WTC11 (cell line): Measurements from ENCODE around the gene TRAPPC3L.

ENCODE experiments used
- CREM ChIP-seq: sonication (generic); formaldehyde crosslinking; IDR thresholded peaks from 2 replicates; pipeline ENCODE4 v1.8.1; 2022; ENCODE audit warnings: mild to moderate bottlenecking, missing genetic modification reagents, moderate library complexity
- CTCF ChIP-seq: fragments of 200-600 bp; IDR thresholded peaks from 2 replicates; pipeline ENCODE4 v1.8.0; 2022; ENCODE audit warnings: antibody characterized with exemption
- E2F4 ChIP-seq: sonication (generic); formaldehyde crosslinking; IDR thresholded peaks from 2 replicates; pipeline ENCODE4 v1.8.1; 2022; ENCODE audit warnings: low read depth, mild to moderate bottlenecking, moderate library complexity, missing genetic modification reagents, borderline replicate concordance
- FOXP4 ChIP-seq: sonication (generic); formaldehyde crosslinking; IDR thresholded peaks from 2 replicates; pipeline ENCODE4 v1.8.0; 2022; ENCODE audit warnings: mild to moderate bottlenecking, missing genetic modification reagents
- JUN ChIP-seq: sonication (generic); formaldehyde crosslinking; IDR thresholded peaks from 2 replicates; pipeline ENCODE4 v1.8.0; 2023; ENCODE audit warnings: mild to moderate bottlenecking, missing genetic modification reagents
- MAX ChIP-seq: sonication (generic); formaldehyde crosslinking; IDR thresholded peaks from 2 replicates; pipeline ENCODE4 v1.8.0; 2022; ENCODE audit warnings: mild to moderate bottlenecking, missing genetic modification reagents
- OVOL2 ChIP-seq: fragments of 250-450 bp; sonication (Bioruptor Pico); IDR thresholded peaks from 2 replicates; pipeline ENCODE4 v1.9.0; 2021; ENCODE audit warnings: mild to moderate bottlenecking, borderline replicate concordance
- SP1 ChIP-seq: sonication (generic); formaldehyde crosslinking; conservative IDR thresholded peaks from 2 replicates; pipeline ENCODE4 v1.8.1; 2022; ENCODE audit warnings: missing genetic modification reagents
- TCF7 ChIP-seq: sonication (generic); formaldehyde crosslinking; IDR thresholded peaks from 2 replicates; pipeline ENCODE4 v1.8.0; 2022; ENCODE audit warnings: mild to moderate bottlenecking, low read depth, missing genetic modification reagents, moderate library complexity

- TF ChIP-seq CTCF (no peak), E2F4 (peak; percentile 58; the same call in 1 of the 2 replicates), MAX (peak; percentile 99), SP1 (CRISPR knock-in tag) (peak; percentile 69; the same call in 1 of the 2 replicates), FOXP4 (CRISPR knock-in tag) (peak; percentile 98), TCF7 (CRISPR knock-in tag) (peak; percentile 93; the same call in 1 of the 2 replicates), JUN (CRISPR knock-in tag) (peak; percentile 45; the same call in 1 of the 2 replicates), OVOL2 (no peak), CREM (CRISPR knock-in tag) (peak; percentile 92)
Measured at GRCh38 chr6:116461932-116462885, 83.3 kb downstream of the TRAPPC3L start.
